GM18867 (cell line): ENCODE measurements around the gene GFOD1.
A peak's percentile ranks its signal among the peaks of the same experiment; 100 is the strongest.

Experiments used
- ATAC-seq: cut with Tn5 transposase; IDR thresholded peaks from one replicate; pipeline ENCODE4 v1.9.1; 2021; ENCODE audit warnings: mild to moderate bottlenecking, moderate library complexity; ENCODE audit not compliant: unreplicated experiment

The GFOD1 gene

GRCh38 chr6:13383328-13384163 lies 103.9 kb downstream of the GFOD1 start:
- peak; percentile 96 for ATAC-seq

- no peak for ATAC-seq
These were observed 106.6 kb downstream of the GFOD1 start for GRCh38 chr6:13380761-13381160.

- no peak for ATAC-seq
These were observed 108.5 kb downstream of the GFOD1 start for GRCh38 chr6:13378669-13379590.

GRCh38 chr6:13377054-13377758 lies 110.2 kb downstream of the GFOD1 start:
- no peak for ATAC-seq

GRCh38 chr6:13375360-13375878 lies 112.0 kb downstream of the GFOD1 start:
- peak; percentile 80 for ATAC-seq

GRCh38 chr6:13373919-13374318 lies 113.5 kb downstream of the GFOD1 start:
- ATAC-seq, result no peak

GRCh38 chr6:13373488-13373886 lies 113.9 kb downstream of the GFOD1 start:
- no peak for ATAC-seq

- no peak for ATAC-seq
These were observed 114.5 kb downstream of the GFOD1 start for GRCh38 chr6:13372688-13373487.

- no peak for ATAC-seq
These were observed 115.3 kb downstream of the GFOD1 start for GRCh38 chr6:13372076-13372475.

- ATAC-seq, result no peak
These were observed 115.9 kb downstream of the GFOD1 start for GRCh38 chr6:13371421-13372072.

GRCh38 chr6:13370623-13371022 lies 116.8 kb downstream of the GFOD1 start:
- ATAC-seq, result no peak

GRCh38 chr6:13369591-13369990 lies 117.8 kb downstream of the GFOD1 start:
- ATAC-seq, result no peak

GRCh38 chr6:13368731-13369115 lies 118.7 kb downstream of the GFOD1 start:
- no peak for ATAC-seq

- no peak for ATAC-seq
These were observed 119.2 kb downstream of the GFOD1 start for GRCh38 chr6:13368079-13368730.

GRCh38 chr6:13367396-13367795 lies 120.0 kb downstream of the GFOD1 start:
- no peak for ATAC-seq

- no peak for ATAC-seq
These were observed 122.1 kb downstream of the GFOD1 start for GRCh38 chr6:13365320-13365719.

GRCh38 chr6:13364842-13365241 lies 122.6 kb downstream of the GFOD1 start:
- ATAC-seq, result no peak

- ATAC-seq, result no peak
These were observed 125.0 kb downstream of the GFOD1 start for GRCh38 chr6:13362412-13362811.
